ENCODE data around the gene AQP7. TPM values are rescaled to one million over a fixed set of nuclear protein-coding genes. Genes with fewer than 3 reads are reported as not detected.
"Not testable (repeated sequence)": the region's sequence is repeated elsewhere in the genome, so short reads cannot be mapped to it uniquely, and the experiment has no call there.

Gene AQP7
- total RNA-seq, 1 donor from 2014 or later: 1.7 TPM

GRCh38 chr9:33431420-33431819 lies 29.1 kb upstream of the AQP7 start:
- peaks cover 9% of the 10 kb centered on the region for H3K27me3 Mint-ChIP-seq (ENCODE audit: low read depth)
- H3K9me3 Mint-ChIP-seq: no peaks in the 10 kb centered on the region
- no peaks in the 10 kb centered on the region for H3K36me3 Mint-ChIP-seq
- H3K4me1 Mint-ChIP-seq: peaks cover 3% of the 10 kb centered on the region
- H3K27ac Mint-ChIP-seq: no peak overlapping the region
- no peak for DNase-seq (ENCODE audit: low spot score in 2 of 2, unreplicated experiment in 2 of 2)
- no peak for TF ChIP-seq CTCF (IDR thresholded peaks at IDR 0.05; ENCODE audit: unreplicated experiment)
- H3K4me3 Mint-ChIP-seq: no peak overlapping the region

- no peaks in the 10 kb centered on the region for H3K36me3 Mint-ChIP-seq
- peaks cover 6% of the 10 kb centered on the region for H3K27me3 Mint-ChIP-seq (ENCODE audit: low read depth)
- peaks cover under 1% of the 10 kb centered on the region for H3K4me1 Mint-ChIP-seq
- no peak for TF ChIP-seq CTCF (IDR thresholded peaks at IDR 0.05; ENCODE audit: unreplicated experiment)
- H3K4me3 Mint-ChIP-seq: no peak overlapping the region
- H3K9me3 Mint-ChIP-seq: no peaks in the 10 kb centered on the region
- no peak overlapping the region for H3K27ac Mint-ChIP-seq
- no peak for DNase-seq (ENCODE audit: low spot score in 2 of 2, unreplicated experiment in 2 of 2)
These were observed 28.6 kb upstream of the AQP7 start for GRCh38 chr9:33430942-33431341.

- DNase-seq (ENCODE audit: low spot score in 2 of 2, unreplicated experiment in 2 of 2): no peak
- Mint-ChIP-seq H3K36me3 (no peaks in the 10 kb centered on the region), H3K4me1 (no peaks in the 10 kb centered on the region)
These were observed 27.1 kb upstream of the AQP7 start for GRCh38 chr9:33429256-33429985.

GRCh38 chr9:33426843-33427293 lies 24.5 kb upstream of the AQP7 start:
- H3K36me3 Mint-ChIP-seq: no peaks in the 10 kb centered on the region
- no peaks in the 10 kb centered on the region for H3K27me3 Mint-ChIP-seq (ENCODE audit: low read depth)
- no peak for TF ChIP-seq CTCF (IDR thresholded peaks at IDR 0.05; ENCODE audit: unreplicated experiment)
- no peaks in the 10 kb centered on the region for H3K4me1 Mint-ChIP-seq
- no peaks in the 10 kb centered on the region for H3K9me3 Mint-ChIP-seq
- H3K27ac Mint-ChIP-seq: no peak overlapping the region
- no peak for DNase-seq (ENCODE audit: low spot score in 2 of 2, unreplicated experiment in 2 of 2)
- no peak overlapping the region for H3K4me3 Mint-ChIP-seq

More at GRCh38 chr9:33429256-33429985, 27.1 kb upstream of the AQP7 start:
- Mint-ChIP-seq H3K9me3 (no peaks in the 10 kb centered on the region), H3K27ac (no peak overlapping the region), H3K4me3 (no peak overlapping the region), H3K27me3 (ENCODE audit: low read depth) (no peaks in the 10 kb centered on the region)
- TF ChIP-seq CTCF (IDR thresholded peaks at IDR 0.05; ENCODE audit: unreplicated experiment): no peak

GRCh38 chr9:33425128-33425533 lies 22.8 kb upstream of the AQP7 start:
- no peaks in the 10 kb centered on the region for H3K9me3 Mint-ChIP-seq
- no peak for TF ChIP-seq CTCF (IDR thresholded peaks at IDR 0.05; ENCODE audit: unreplicated experiment)
- no peak overlapping the region for H3K27ac Mint-ChIP-seq
- no peaks in the 10 kb centered on the region for H3K4me1 Mint-ChIP-seq
- DNase-seq (ENCODE audit: low spot score in 2 of 2, unreplicated experiment in 2 of 2): no peak
- H3K27me3 Mint-ChIP-seq (ENCODE audit: low read depth): peaks cover 3% of the 10 kb centered on the region
- H3K4me3 Mint-ChIP-seq: no peak overlapping the region
- no peaks in the 10 kb centered on the region for H3K36me3 Mint-ChIP-seq

GRCh38 chr9:33424492-33424891 lies 22.1 kb upstream of the AQP7 start:
- not testable (repeated sequence) for DNase-seq (ENCODE audit: low spot score in 2 of 2, unreplicated experiment in 2 of 2); H3K4me1 Mint-ChIP-seq; H3K27me3 Mint-ChIP-seq (ENCODE audit: low read depth); H3K9me3 Mint-ChIP-seq; H3K36me3 Mint-ChIP-seq; H3K4me3 Mint-ChIP-seq; H3K27ac Mint-ChIP-seq

- not testable (repeated sequence) for H3K27me3 Mint-ChIP-seq (ENCODE audit: low read depth); H3K4me3 Mint-ChIP-seq; H3K9me3 Mint-ChIP-seq; H3K4me1 Mint-ChIP-seq; H3K36me3 Mint-ChIP-seq; DNase-seq (ENCODE audit: low spot score in 2 of 2, unreplicated experiment in 2 of 2); H3K27ac Mint-ChIP-seq
These were observed 21.7 kb upstream of the AQP7 start for GRCh38 chr9:33424043-33424442.

All from mesothelial cell of epicardium (in vitro differentiated cells).